Parathyroid adenoma (tissue), 2 donors: Measurements from ENCODE around the gene DNAH3.
"Not testable (repeated sequence)": the region's sequence is repeated elsewhere in the genome, so short reads cannot be mapped to it uniquely, and the experiment has no call there.

Source experiments
- H2AFZ ChIP-seq: fragments of 300-600 bp; sonication (generic); one replicate; pipeline ENCODE4 v1.7.0; 2017; ENCODE audit warnings: antibody characterized with exemption, mild to moderate bottlenecking
- H3K27ac ChIP-seq: fragments of 300-600 bp; sonication (generic); one replicate; pipeline ENCODE4 v1.7.0; 2017
- H3K27me3 ChIP-seq: fragments of 300-600 bp; sonication (generic); one replicate; pipeline ENCODE4 v1.7.0; 2017; ENCODE audit warnings: low read length; ENCODE audit not compliant: control insufficient read depth, insufficient read depth
- H3K36me3 ChIP-seq: fragments of 300-600 bp; sonication (generic); one replicate; pipeline ENCODE4 v1.7.0; 2017; ENCODE audit warnings: low read length; ENCODE audit not compliant: control insufficient read depth, insufficient read depth
- H3K4me1 ChIP-seq: fragments of 300-600 bp; sonication (generic); one replicate; pipeline ENCODE4 v1.7.0; 2017; ENCODE audit warnings: control low read depth
- H3K4me2 ChIP-seq: fragments of 300-600 bp; sonication (generic); one replicate; pipeline ENCODE4 v1.7.0; 2017; ENCODE audit warnings: low read length
- H3K4me3 ChIP-seq: fragments of 300-600 bp; sonication (generic); one replicate; pipeline ENCODE4 v1.7.0; 2017; ENCODE audit warnings: low read depth, low read length
- H3K79me2 ChIP-seq: fragments of 300-600 bp; sonication (generic); one replicate; pipeline ENCODE4 v1.7.0; 2017; ENCODE audit warnings: control low read depth
- H3K9ac ChIP-seq: fragments of 300-600 bp; sonication (generic); one replicate; pipeline ENCODE4 v1.7.0; 2017; ENCODE audit warnings: mild to moderate bottlenecking
- H3K9me3 ChIP-seq: fragments of 300-600 bp; sonication (generic); one replicate; pipeline ENCODE4 v1.7.0; 2017; ENCODE audit warnings: low read length; ENCODE audit not compliant: control insufficient read depth
- CTCF ChIP-seq: fragments of 300-600 bp; sonication (generic); IDR thresholded peaks from one replicate; pipeline ENCODE4 v1.7.0; 2017; ENCODE audit warnings: antibody characterized with exemption, mild to moderate bottlenecking
- donor health status: primary hyperparathyroidism.

DNAH3 gene

DNA sequence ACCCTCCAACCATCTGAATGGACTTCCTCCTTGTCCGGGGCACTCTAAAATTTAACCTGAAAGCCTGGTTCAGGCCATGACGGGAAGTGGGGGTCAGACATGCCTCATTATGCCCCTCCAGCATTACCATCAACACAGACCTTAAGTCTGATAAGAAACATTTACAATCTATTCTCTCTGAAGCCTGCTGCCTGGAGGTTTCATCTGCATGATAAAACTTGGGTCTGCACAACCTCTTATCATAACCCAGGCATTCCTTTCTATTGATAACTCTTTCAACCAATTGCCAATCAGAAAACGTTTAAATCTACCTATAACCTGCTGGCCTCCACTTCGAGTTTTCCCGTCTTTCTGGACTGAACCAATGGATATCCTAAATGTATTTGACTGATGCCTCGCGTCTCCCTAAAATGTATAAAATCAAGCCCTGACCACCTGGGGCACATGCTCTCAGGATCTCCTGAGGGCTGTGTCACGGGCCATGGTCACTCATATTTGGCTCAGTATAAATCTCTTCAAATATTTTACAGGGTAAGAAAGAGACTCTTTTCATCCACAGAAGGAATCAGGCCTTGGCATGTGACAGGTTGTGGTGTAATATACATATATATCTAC, 204.5 kb downstream of the DNAH3 start:
- no peak overlapping the region for H3K27ac ChIP-seq
- H3K4me2 ChIP-seq, result no peak overlapping the region
- H3K27me3 ChIP-seq, result no peaks in the 10 kb centered on the region
- H3K4me3 ChIP-seq, result no peak overlapping the region
- H3K9me3 ChIP-seq, result no peaks in the 10 kb centered on the region
- TF ChIP-seq CTCF, result no peak
- no peak overlapping the region for H3K9ac ChIP-seq
- H2AFZ ChIP-seq, result no peak overlapping the region
- no peaks in the 10 kb centered on the region for H3K36me3 ChIP-seq
- H3K79me2 ChIP-seq, result no peaks in the 10 kb centered on the region
- no peaks in the 10 kb centered on the region for H3K4me1 ChIP-seq

GRCh38 chr16:20945575-20945875, 205.1 kb downstream of the DNAH3 start:
- H3K9ac ChIP-seq, H3K4me3 ChIP-seq, H2AFZ ChIP-seq, H3K4me1 ChIP-seq, H3K36me3 ChIP-seq, H3K27me3 ChIP-seq, H3K4me2 ChIP-seq, H3K27ac ChIP-seq, H3K9me3 ChIP-seq, H3K79me2 ChIP-seq: not testable (repeated sequence)

DNA sequence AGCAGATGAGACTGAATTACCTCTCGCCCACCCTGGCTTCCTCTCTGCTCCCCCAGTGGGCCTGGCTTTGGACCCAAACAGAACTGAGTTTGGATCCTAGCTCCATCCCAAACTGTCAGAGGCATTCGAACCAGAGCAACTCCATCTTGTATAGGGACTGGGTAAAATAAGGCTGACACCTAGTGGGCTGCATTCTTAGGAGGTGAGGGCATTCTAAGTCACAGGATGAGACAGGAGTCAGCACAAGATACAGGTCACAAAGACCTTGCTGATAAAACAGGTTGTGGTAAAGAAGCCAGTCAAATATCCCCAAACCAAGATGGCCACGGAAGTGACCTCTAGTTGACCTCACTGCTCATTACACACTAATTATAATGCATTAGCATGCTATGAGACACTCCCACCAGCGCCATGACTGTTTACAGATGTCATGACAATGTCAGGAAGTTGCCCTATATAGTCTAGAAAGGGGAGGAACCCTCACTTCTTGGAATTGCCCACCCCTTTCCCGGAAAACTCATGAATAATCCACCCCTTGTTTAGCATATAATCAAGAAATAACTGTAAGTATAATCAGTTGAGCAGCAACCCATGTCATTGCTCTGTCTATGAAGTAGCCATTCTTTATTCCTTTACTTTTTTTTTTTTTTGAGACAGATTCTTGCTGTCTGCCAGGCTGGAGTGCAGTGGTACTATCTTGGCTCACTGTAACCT, 205.6 kb downstream of the DNAH3 start:
- TF ChIP-seq CTCF, result no peak
- H3K9ac ChIP-seq, result no peak overlapping the region
- no peaks in the 10 kb centered on the region for H3K27me3 ChIP-seq
- no peak overlapping the region for H3K4me3 ChIP-seq
- H3K79me2 ChIP-seq, result no peaks in the 10 kb centered on the region
- H3K36me3 ChIP-seq, result no peaks in the 10 kb centered on the region
- H3K4me1 ChIP-seq, result no peaks in the 10 kb centered on the region
- H3K9me3 ChIP-seq, result no peaks in the 10 kb centered on the region
- no peak overlapping the region for H3K27ac ChIP-seq
- no peak overlapping the region for H2AFZ ChIP-seq
- H3K4me2 ChIP-seq, result no peak overlapping the region

- Histone ChIP-seq H3K27me3 (no peaks in the 10 kb centered on the region), H3K9ac (no peak overlapping the region), H3K4me2 (no peak overlapping the region), H3K4me1 (no peaks in the 10 kb centered on the region), H3K36me3 (no peaks in the 10 kb centered on the region), H3K9me3 (no peaks in the 10 kb centered on the region), H3K4me3 (no peak overlapping the region), H2AFZ (no peak overlapping the region), H3K27ac (no peak overlapping the region), H3K79me2 (no peaks in the 10 kb centered on the region)
- no peak for TF ChIP-seq CTCF
Measured at GRCh38 chr16:20942256-20942655, 208.4 kb downstream of the DNAH3 start.

- no peak for TF ChIP-seq CTCF
- Histone ChIP-seq H3K27me3 (no peaks in the 10 kb centered on the region), H3K9me3 (no peaks in the 10 kb centered on the region), H3K4me2 (no peak overlapping the region), H3K27ac (no peak overlapping the region), H3K36me3 (no peaks in the 10 kb centered on the region), H3K9ac (no peak overlapping the region), H3K4me1 (no peaks in the 10 kb centered on the region), H3K4me3 (no peak overlapping the region), H2AFZ (no peak overlapping the region), H3K79me2 (no peaks in the 10 kb centered on the region)
Measured at GRCh38 chr16:20941636-20941926, 209.1 kb downstream of the DNAH3 start.
